ENCODE data around the gene CD247. TPM values are rescaled to one million over a fixed set of nuclear protein-coding genes. Genes with fewer than 3 reads are reported as not detected.

The CD247 gene
- total and polyA plus RNA-seq, 2 donors from 2014 or later, result 1.8 to 7.7 TPM

GRCh38 chr1:167435484-167435883 lies 82.8 kb downstream of the CD247 start:
- Histone ChIP-seq H3K9me3 (ENCODE audit: control insufficient read depth in 2 of 3, insufficient read depth in 1 of 3, low read length in 3 of 3) (no peaks in the 10 kb centered on the region), H3K4me3 (ENCODE audit: low read length in 3 of 3) (no peak overlapping the region), H3K9ac (ENCODE audit: low read length in 3 of 3) (no peak overlapping the region), H3K27ac (ENCODE audit: low read depth in 2 of 2, low read length in 2 of 2) (no peak overlapping the region), H3K4me1 (ENCODE audit: control insufficient read depth in 2 of 3, insufficient read depth in 2 of 3, low read depth in 1 of 3, low read length in 3 of 3) (peaks cover 0 to 7% (median 0%) of the 10 kb centered on the region in 3 donors), H3K27me3 (ENCODE audit: control insufficient read depth, insufficient read depth, low read length) (no peaks in the 10 kb centered on the region), H3K36me3 (ENCODE audit: control insufficient read depth in 2 of 3, insufficient read depth in 3 of 3, low read length in 3 of 3) (no peaks in the 10 kb centered on the region)
- intact Hi-C loops (cut with DNase I), result no loop called here
- no peak for TF ChIP-seq CTCF (IDR thresholded peaks at IDR 0.05; ENCODE audit: borderline replicate concordance, extremely low read depth, insufficient read depth)
- FAIRE-seq (no peak), DNase-seq (no peak)

- Histone ChIP-seq H3K27me3 (ENCODE audit: control insufficient read depth, insufficient read depth, low read length) (no peaks in the 10 kb centered on the region), H3K9ac (ENCODE audit: low read length in 3 of 3) (no peak overlapping the region), H3K27ac (ENCODE audit: low read depth in 2 of 2, low read length in 2 of 2) (no peak overlapping the region), H3K4me3 (ENCODE audit: low read length in 3 of 3) (no peak overlapping the region), H3K9me3 (ENCODE audit: control insufficient read depth in 2 of 3, insufficient read depth in 1 of 3, low read length in 3 of 3) (no peaks in the 10 kb centered on the region), H3K4me1 (ENCODE audit: control insufficient read depth in 2 of 3, insufficient read depth in 2 of 3, low read depth in 1 of 3, low read length in 3 of 3) (peaks cover 0 to 8% (median 0%) of the 10 kb centered on the region in 3 donors), H3K36me3 (ENCODE audit: control insufficient read depth in 2 of 3, insufficient read depth in 3 of 3, low read length in 3 of 3) (no peaks in the 10 kb centered on the region)
- no peak for FAIRE-seq
- intact Hi-C loops (cut with DNase I), result no loop called here
- DNase-seq, result no peak
- no peak for TF ChIP-seq CTCF (IDR thresholded peaks at IDR 0.05; ENCODE audit: borderline replicate concordance, extremely low read depth, insufficient read depth)
These were observed 84.0 kb downstream of the CD247 start for GRCh38 chr1:167434306-167434705.

- Histone ChIP-seq H3K36me3 (ENCODE audit: control insufficient read depth in 2 of 3, insufficient read depth in 3 of 3, low read length in 3 of 3) (no peaks in the 10 kb centered on the region), H3K9me3 (ENCODE audit: control insufficient read depth in 2 of 3, insufficient read depth in 1 of 3, low read length in 3 of 3) (no peaks in the 10 kb centered on the region), H3K4me1 (ENCODE audit: control insufficient read depth in 2 of 3, insufficient read depth in 2 of 3, low read depth in 1 of 3, low read length in 3 of 3) (peaks cover 0 to 4% (median 0%) of the 10 kb centered on the region in 3 donors), H3K27ac (ENCODE audit: low read depth in 2 of 2, low read length in 2 of 2) (no peak overlapping the region), H3K4me3 (ENCODE audit: low read length in 3 of 3) (no peak overlapping the region), H3K27me3 (ENCODE audit: control insufficient read depth, insufficient read depth, low read length) (no peaks in the 10 kb centered on the region), H3K9ac (ENCODE audit: low read length in 3 of 3) (no peak overlapping the region)
- DNase-seq (no peak), FAIRE-seq (no peak)
- intact Hi-C loops (cut with DNase I), result no loop called here
- TF ChIP-seq CTCF (IDR thresholded peaks at IDR 0.05; ENCODE audit: borderline replicate concordance, extremely low read depth, insufficient read depth), result no peak
These were observed 84.4 kb downstream of the CD247 start for GRCh38 chr1:167433884-167434283.

- no peaks in the 10 kb centered on the region for H3K9me3 ChIP-seq (ENCODE audit: control insufficient read depth in 2 of 3, insufficient read depth in 1 of 3, low read length in 3 of 3)
- no peak overlapping the region for H3K27ac ChIP-seq (ENCODE audit: low read depth in 2 of 2, low read length in 2 of 2)
- intact Hi-C loops (cut with DNase I), result no loop called here
- H3K4me1 ChIP-seq (ENCODE audit: control insufficient read depth in 2 of 3, insufficient read depth in 2 of 3, low read depth in 1 of 3, low read length in 3 of 3), result peaks cover 0 to 4% (median 0%) of the 10 kb centered on the region in 3 donors
- H3K36me3 ChIP-seq (ENCODE audit: control insufficient read depth in 2 of 3, insufficient read depth in 3 of 3, low read length in 3 of 3), result no peaks in the 10 kb centered on the region
- no peak overlapping the region for H3K9ac ChIP-seq (ENCODE audit: low read length in 3 of 3)
- FAIRE-seq (no peak), DNase-seq (no peak)
- no peak for TF ChIP-seq CTCF (IDR thresholded peaks at IDR 0.05; ENCODE audit: borderline replicate concordance, extremely low read depth, insufficient read depth)
- no peaks in the 10 kb centered on the region for H3K27me3 ChIP-seq (ENCODE audit: control insufficient read depth, insufficient read depth, low read length)
- no peak overlapping the region for H3K4me3 ChIP-seq (ENCODE audit: low read length in 3 of 3)
These were observed 85.5 kb downstream of the CD247 start for GRCh38 chr1:167432780-167433179.
